Esophagus mucosa (tissue), 1 donor: ENCODE measurements around the gene GDF2. TPM values are rescaled to one million over a fixed set of nuclear protein-coding genes. Genes with fewer than 3 reads are reported as not detected.
A peak's percentile ranks its signal among the peaks of the same experiment; 100 is the strongest.

Experiments
- ATAC-seq: fragments of 200-7000 bp; cut with Tn5 transposase; one replicate; pipeline ENCODE4 v1.9.1; 2020
- total RNA-seq: library from RNA; stranded (reverse); gene quantifications from one replicate; pipeline ENCODE4 v1.2.4, GENCODE V29; 2023
- donor health status: DM: yes; HTN: yes; CAD: no.

Gene GDF2
- total RNA-seq, 1 donor from 2014 or later = not detected

- no peak for ATAC-seq
Observed at GRCh38 chr10:47334466-47335295, 12.4 kb downstream of the GDF2 start.

GRCh38 chr10:47335906-47336305, 13.7 kb downstream of the GDF2 start:
- ATAC-seq = no peak

- no peak for ATAC-seq
Observed at GRCh38 chr10:47336387-47337134, 14.3 kb downstream of the GDF2 start.

GRCh38 chr10:47337310-47337709, 15.1 kb downstream of the GDF2 start:
- no peak for ATAC-seq

- ATAC-seq = no peak
Observed at GRCh38 chr10:47339186-47339735, 17.0 kb downstream of the GDF2 start.

GRCh38 chr10:47339759-47340607, 17.7 kb downstream of the GDF2 start:
- ATAC-seq = no peak

GRCh38 chr10:47340608-47341170, 18.4 kb downstream of the GDF2 start:
- ATAC-seq = peak; percentile 90

GRCh38 chr10:47344996-47345870, 23.0 kb downstream of the GDF2 start:
- ATAC-seq = no peak

- peak; percentile 44 for ATAC-seq
Observed at GRCh38 chr10:47346581-47347302, 24.5 kb downstream of the GDF2 start.

- no peak for ATAC-seq
Observed at GRCh38 chr10:47347303-47347675, 25.0 kb downstream of the GDF2 start.

- no peak for ATAC-seq
Observed at GRCh38 chr10:47348138-47348651, 25.9 kb downstream of the GDF2 start, which contains the start of gene RBP3. RBP3 (plus strand) TSS chr10:47348363; CDS start chr10:47348485, 122 bp downstream.

GRCh38 chr10:47348661-47349470, 26.6 kb downstream of the GDF2 start:
- ATAC-seq = no peak

GRCh38 chr10:47349516-47349915, 27.3 kb downstream of the GDF2 start:
- no peak for ATAC-seq

GRCh38 chr10:47349941-47350371, 27.7 kb downstream of the GDF2 start:
- ATAC-seq = no peak

GRCh38 chr10:47350671-47351640, 28.7 kb downstream of the GDF2 start:
- ATAC-seq = no peak

- ATAC-seq = no peak
Observed at GRCh38 chr10:47351899-47352815, 29.9 kb downstream of the GDF2 start.

GRCh38 chr10:47353351-47353750, 31.1 kb downstream of the GDF2 start:
- ATAC-seq = no peak
